Vagina (tissue), 2 donors: ENCODE measurements around the gene GRAMD1B. TPM values are rescaled to one million over a fixed set of nuclear protein-coding genes. Genes with fewer than 3 reads are reported as not detected.
"Not testable (repeated sequence)": the region's sequence is repeated elsewhere in the genome, so short reads cannot be mapped to it uniquely, and the experiment has no call there.

Source experiments
- DNase-seq, 2 donors: peaks; one replicate each; pipeline ENCODE4 v3.0.0-alpha.2; 2017; ENCODE audit errors: extremely low spot score in 2 of 2
- H3K27ac ChIP-seq: fragments of 200-600 bp; sonication (generic); one replicate; pipeline ENCODE4 v1.5.1; 2019
- H3K27me3 ChIP-seq: fragments of 200-600 bp; sonication (generic); one replicate; pipeline ENCODE4 v1.5.1; 2019
- H3K36me3 ChIP-seq, 2 donors: fragments of 200-600 bp; sonication (generic); one replicate each; pipeline ENCODE4 v1.5.1; 2017 to 2019
- H3K4me1 ChIP-seq: fragments of 200-600 bp; sonication (generic); one replicate; pipeline ENCODE4 v1.5.1; 2019
- H3K4me3 ChIP-seq, 2 donors: fragments of 200-600 bp; sonication (generic); 1 replicate in 1 of 2; 2 replicates in 1 of 2; pipeline ENCODE4 v1.5.1; 2016 to 2019
- H3K9me3 ChIP-seq: fragments of 200-600 bp; sonication (generic); one replicate; pipeline ENCODE4 v1.5.1; 2019
- POLR2A ChIP-seq, 2 donors: fragments of 450-650 bp; IDR thresholded peaks; one replicate each; pipeline ENCODE4 v1.6.1; 2017; ENCODE audit warnings: antibody characterized with exemption in 2 of 2, mild to moderate bottlenecking in 2 of 2, moderate library complexity in 2 of 2
- POLR2AphosphoS5 ChIP-seq, 2 donors: sonication (generic); formaldehyde crosslinking; IDR thresholded peaks; one replicate each; pipeline ENCODE4 v1.9.0; 2017; ENCODE audit warnings: antibody characterized with exemption in 2 of 2, mild to moderate bottlenecking in 2 of 2, low read depth in 1 of 2; ENCODE audit not compliant: insufficient read depth in 1 of 2
- intact Hi-C: fragments of 100-400 bp; cut with DNase I; formaldehyde crosslinking; loops from one replicate; pipeline ENCODE4 v1.15.1; 2023
- total RNA-seq: library from RNA; depleted of rRNA; stranded (reverse); fragments of >200 nt; gene quantifications from one replicate; pipeline ENCODE4 v1.2.3, GENCODE V29; 2016
- TF ChIP-seq, protein P1 (sequence below), 3 experiments: fragments of 450-650 bp in 2 of 3; fragments of 200-600 bp in 1 of 3; sonication (generic) in 1 of 3; IDR thresholded peaks; one replicate each; pipeline ENCODE4 v1.5.1; 2017 to 2019; ENCODE audit warnings: antibody characterized with exemption in 3 of 3, mild to moderate bottlenecking in 2 of 3, moderate library complexity in 2 of 3

GRAMD1B gene
- total RNA-seq, 1 donor from 2014 or later, result 4.9 TPM

DNA sequence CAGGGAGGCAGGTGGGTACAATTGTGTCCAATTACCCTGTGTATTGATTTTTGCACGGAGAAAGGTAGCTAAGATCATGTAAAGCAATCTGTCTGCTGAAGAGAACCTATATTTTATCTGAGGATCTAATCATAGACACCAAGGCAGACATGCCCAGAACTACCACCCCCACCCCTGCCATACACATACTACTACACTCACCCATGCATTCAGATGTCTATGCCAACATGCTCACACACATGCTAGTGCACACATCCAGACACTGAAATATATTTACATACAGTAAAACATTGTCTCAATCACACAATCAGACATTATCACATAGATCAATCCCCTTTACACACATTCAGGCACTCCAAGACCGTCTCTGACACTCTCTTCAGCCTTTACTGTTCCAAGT is 222.5 kb downstream of the GRAMD1B start:
- Histone ChIP-seq H3K4me3 (no peak overlapping the region), H3K9me3 (no peaks in the 10 kb centered on the region), H3K27ac (no peak overlapping the region), H3K4me1 (peaks cover 20% of the 10 kb centered on the region), H3K27me3 (no peaks in the 10 kb centered on the region), H3K36me3 (no peaks in the 10 kb centered on the region)
- DNase-seq, result no peak
- TF ChIP-seq POLR2AphosphoS5 (IDR thresholded peaks at IDR 0.05; ENCODE audit: insufficient read depth in 1 of 2, low read depth in 1 of 2), result no peak
- TF ChIP-seq, protein P1, sequence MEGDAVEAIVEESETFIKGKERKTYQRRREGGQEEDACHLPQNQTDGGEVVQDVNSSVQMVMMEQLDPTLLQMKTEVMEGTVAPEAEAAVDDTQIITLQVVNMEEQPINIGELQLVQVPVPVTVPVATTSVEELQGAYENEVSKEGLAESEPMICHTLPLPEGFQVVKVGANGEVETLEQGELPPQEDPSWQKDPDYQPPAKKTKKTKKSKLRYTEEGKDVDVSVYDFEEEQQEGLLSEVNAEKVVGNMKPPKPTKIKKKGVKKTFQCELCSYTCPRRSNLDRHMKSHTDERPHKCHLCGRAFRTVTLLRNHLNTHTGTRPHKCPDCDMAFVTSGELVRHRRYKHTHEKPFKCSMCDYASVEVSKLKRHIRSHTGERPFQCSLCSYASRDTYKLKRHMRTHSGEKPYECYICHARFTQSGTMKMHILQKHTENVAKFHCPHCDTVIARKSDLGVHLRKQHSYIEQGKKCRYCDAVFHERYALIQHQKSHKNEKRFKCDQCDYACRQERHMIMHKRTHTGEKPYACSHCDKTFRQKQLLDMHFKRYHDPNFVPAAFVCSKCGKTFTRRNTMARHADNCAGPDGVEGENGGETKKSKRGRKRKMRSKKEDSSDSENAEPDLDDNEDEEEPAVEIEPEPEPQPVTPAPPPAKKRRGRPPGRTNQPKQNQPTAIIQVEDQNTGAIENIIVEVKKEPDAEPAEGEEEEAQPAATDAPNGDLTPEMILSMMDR (IDR thresholded peaks at IDR 0.05), result no peak
- no peak for TF ChIP-seq POLR2A (IDR thresholded peaks at IDR 0.05)
- intact Hi-C loops, result no loop called here

DNA sequence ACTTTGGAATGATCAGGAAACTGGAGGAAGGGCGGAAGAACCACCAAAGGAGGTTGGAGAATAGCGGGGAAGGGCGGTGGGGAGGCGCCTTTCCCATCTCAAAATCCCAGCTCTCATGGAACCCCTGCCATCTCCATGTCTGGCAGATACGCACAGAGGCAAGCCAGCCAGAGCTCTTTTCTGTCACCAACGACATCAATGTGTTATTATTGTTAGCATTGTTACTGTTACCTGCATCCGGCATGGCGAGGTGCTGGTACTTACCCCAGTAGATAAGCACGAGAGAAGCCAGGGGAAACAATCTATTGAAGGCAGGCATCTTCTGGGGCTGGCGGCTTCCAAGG is 223.4 kb downstream of the GRAMD1B start:
- intact Hi-C loops, result no loop called here
- Histone ChIP-seq H3K27ac (no peak overlapping the region), H3K36me3 (no peaks in the 10 kb centered on the region), H3K9me3 (no peaks in the 10 kb centered on the region), H3K4me3 (peak overlapping the region; percentile 62 to 63), H3K27me3 (no peaks in the 10 kb centered on the region), H3K4me1 (peaks cover 20% of the 10 kb centered on the region)
- TF ChIP-seq, protein P1 (IDR thresholded peaks at IDR 0.05), result no peak
- TF ChIP-seq POLR2A (IDR thresholded peaks at IDR 0.05), result no peak
- TF ChIP-seq POLR2AphosphoS5 (IDR thresholded peaks at IDR 0.05; ENCODE audit: insufficient read depth in 1 of 2, low read depth in 1 of 2), result no peak
- no peak for DNase-seq

DNA sequence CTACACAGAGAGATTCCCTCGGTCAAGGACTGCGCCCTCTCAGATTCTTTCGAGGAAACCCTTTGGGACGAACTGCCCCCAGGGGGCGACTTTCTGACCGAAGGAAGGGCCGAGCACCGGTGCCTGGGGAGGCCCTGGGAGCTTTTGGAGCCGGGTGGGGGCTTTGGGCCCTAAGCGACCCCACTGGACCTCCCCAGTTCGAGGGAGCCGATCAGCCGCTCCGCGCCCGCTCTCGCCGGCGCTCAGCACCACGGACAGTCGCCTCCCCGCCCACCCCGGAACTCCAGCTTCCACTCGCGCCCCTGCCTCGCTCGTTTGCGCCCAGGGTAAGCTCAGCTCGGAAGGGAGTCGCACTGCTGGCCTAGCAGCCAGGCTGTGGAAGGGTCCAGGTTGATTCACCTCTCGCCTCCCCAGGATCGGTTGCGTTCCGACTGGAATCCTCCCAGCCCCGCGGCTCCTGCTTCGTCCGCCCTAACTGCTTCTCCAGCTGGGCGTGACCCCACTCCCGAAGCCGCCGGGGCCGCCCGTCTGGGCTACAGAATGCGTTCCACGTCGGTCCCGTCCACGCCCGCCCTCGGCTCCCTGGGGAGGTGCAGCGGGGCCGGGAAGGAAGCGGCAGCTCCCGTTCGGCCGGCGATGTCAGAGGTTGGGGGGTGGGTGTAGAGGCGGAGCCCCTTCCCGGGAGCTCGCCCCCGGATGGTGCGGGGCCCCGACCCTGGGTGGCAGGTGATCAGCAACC is 223.9 kb downstream of the GRAMD1B start:
- Histone ChIP-seq H3K27ac (peak overlapping the region; percentile 2), H3K9me3 (no peaks in the 10 kb centered on the region), H3K4me3 (peak overlapping the region; percentile 62 to 63), H3K27me3 (no peaks in the 10 kb centered on the region), H3K36me3 (no peaks in the 10 kb centered on the region), H3K4me1 (peaks cover 20% of the 10 kb centered on the region)
- no peak for DNase-seq
- TF ChIP-seq, protein P1 (IDR thresholded peaks at IDR 0.05), result no peak
- TF ChIP-seq POLR2A (IDR thresholded peaks at IDR 0.05) (no peak), POLR2AphosphoS5 (IDR thresholded peaks at IDR 0.05; ENCODE audit: insufficient read depth in 1 of 2, low read depth in 1 of 2) (no peak)
- intact Hi-C loops, result no loop called here

DNA sequence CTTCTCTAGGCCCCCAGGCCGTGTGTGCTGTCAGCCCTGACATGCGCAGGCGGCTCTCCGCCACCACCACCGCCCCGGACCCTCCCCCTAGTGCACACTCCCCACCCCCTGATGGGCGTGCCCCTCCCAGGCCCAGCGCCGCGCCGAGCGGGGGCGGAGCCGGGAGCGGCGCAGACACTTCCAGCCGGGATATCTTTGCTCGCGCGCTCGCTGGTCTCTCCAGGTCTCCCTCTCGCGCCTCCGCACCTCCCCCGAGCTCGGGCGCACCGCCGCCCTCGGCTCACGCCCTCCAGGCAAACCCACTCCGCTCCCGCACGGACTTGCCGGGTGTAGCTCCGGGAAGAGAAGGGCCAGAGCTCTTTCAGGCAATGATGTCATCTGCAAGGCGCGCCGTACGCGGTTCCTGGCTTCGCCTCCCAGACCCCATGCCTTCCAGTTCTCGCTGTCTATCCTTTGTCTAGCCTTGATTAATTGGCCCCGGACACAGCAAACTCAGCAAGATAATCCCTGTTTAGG is 224.6 kb downstream of the GRAMD1B start, which contains the start of gene SCN3B:
Gene SCN3B, minus strand, starts transcription at position 59 of the 516 bp plus-strand sequence. CDS start 823 bp downstream, outside the sequence.
- intact Hi-C loops, result no loop called here
- H3K27ac ChIP-seq, result peak within 1 kb of the TSS; percentile 2
- H3K36me3 ChIP-seq, result no peaks in the 10 kb centered on the region
- TF ChIP-seq, protein P1 (IDR thresholded peaks at IDR 0.05), result no peak
- no peak for TF ChIP-seq POLR2A (IDR thresholded peaks at IDR 0.05)
- no peak for TF ChIP-seq POLR2AphosphoS5 (IDR thresholded peaks at IDR 0.05; ENCODE audit: insufficient read depth in 1 of 2, low read depth in 1 of 2)
- DNase-seq, result no peak
- peak within 1 kb of the TSS; percentile 62 to 63 for H3K4me3 ChIP-seq
- no peaks in the 10 kb centered on the region for H3K9me3 ChIP-seq
- H3K27me3 ChIP-seq, result no peaks in the 10 kb centered on the region
- peaks cover 20% of the 10 kb centered on the region for H3K4me1 ChIP-seq

DNA sequence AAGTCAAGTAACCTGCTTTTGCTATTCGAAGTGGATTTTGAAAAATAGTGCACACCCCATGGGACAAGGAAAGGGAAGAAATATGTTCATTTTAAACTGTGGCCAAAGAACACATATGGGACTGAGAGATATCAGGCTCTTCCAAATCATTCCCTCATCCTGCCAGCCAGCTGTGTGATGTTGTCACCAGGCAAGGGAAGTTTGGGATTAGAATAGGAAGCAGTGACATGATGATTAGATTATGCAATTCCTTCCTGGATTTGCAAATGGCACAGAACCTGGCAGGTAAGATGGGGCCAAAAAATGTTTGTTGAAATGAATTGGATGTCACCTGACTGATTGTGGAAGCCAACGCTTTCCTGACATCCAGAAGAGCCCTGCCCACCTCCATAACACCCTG is 229.2 kb downstream of the GRAMD1B start:
- DNase-seq, result no peak
- Histone ChIP-seq H3K4me1 (peaks cover 9% of the 10 kb centered on the region), H3K27ac (no peak overlapping the region), H3K9me3 (no peaks in the 10 kb centered on the region), H3K4me3 (no peak overlapping the region), H3K27me3 (no peaks in the 10 kb centered on the region), H3K36me3 (no peaks in the 10 kb centered on the region)
- no peak for TF ChIP-seq POLR2A (IDR thresholded peaks at IDR 0.05)
- no peak for TF ChIP-seq POLR2AphosphoS5 (IDR thresholded peaks at IDR 0.05; ENCODE audit: insufficient read depth in 1 of 2, low read depth in 1 of 2)
- TF ChIP-seq, protein P1 (IDR thresholded peaks at IDR 0.05), result no peak
- intact Hi-C loops, result no loop called here

DNA sequence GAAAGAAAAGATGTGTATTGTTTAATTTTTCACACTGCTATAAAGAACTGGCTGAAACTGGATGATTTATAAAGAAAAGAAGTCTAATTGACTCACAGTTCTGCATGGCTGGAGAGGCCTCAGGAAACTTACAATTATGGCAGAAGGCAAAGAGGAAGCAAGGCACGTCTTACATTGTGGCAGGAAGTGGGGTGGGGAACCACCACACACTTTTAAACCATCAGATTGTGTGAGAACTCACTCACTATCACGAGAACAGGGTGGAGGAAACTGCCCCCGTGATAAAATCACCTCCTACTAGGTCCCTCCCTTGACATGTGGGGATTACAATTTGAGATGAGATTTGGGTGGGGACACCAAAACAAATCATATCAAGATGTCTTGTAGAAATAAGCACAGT is 229.9 kb downstream of the GRAMD1B start:
- H3K27me3 ChIP-seq, intact Hi-C loops, H3K36me3 ChIP-seq, H3K27ac ChIP-seq, DNase-seq, H3K9me3 ChIP-seq, H3K4me1 ChIP-seq, H3K4me3 ChIP-seq: not testable (repeated sequence)
